Osteoblast (primary cell): ENCODE measurements around the gene ICAM4. TPM values are rescaled to one million over a fixed set of nuclear protein-coding genes. Genes with fewer than 3 reads are reported as not detected.

Source experiments
- DNase-seq: peaks from one replicate; pipeline ENCODE4 v3.0.0; 2011; ENCODE audit warnings: low spot score, mixed read lengths; ENCODE audit not compliant: insufficient read length; ENCODE audit errors: missing footprints
- H2AFZ ChIP-seq: 2 replicates; pipeline ENCODE4 v1.6.0; 2011; ENCODE audit warnings: mild to moderate bottlenecking, low read length
- H3K27ac ChIP-seq: 2 replicates; pipeline ENCODE4 v1.5.1; 2011; ENCODE audit warnings: mild to moderate bottlenecking, low read depth, low read length, moderate library complexity
- H3K27me3 ChIP-seq: 2 replicates; pipeline ENCODE4 v1.6.0; 2012; ENCODE audit warnings: mild to moderate bottlenecking, control low read depth, inconsistent platforms, low read length, moderate library complexity; ENCODE audit not compliant: insufficient read depth
- H3K36me3 ChIP-seq: 2 replicates; pipeline ENCODE4 v1.5.1; 2011; ENCODE audit warnings: mild to moderate bottlenecking, low read length, control low read depth, moderate library complexity; ENCODE audit not compliant: insufficient read depth
- H3K4me1 ChIP-seq: 2 replicates; pipeline ENCODE4 v1.5.1; 2011; ENCODE audit warnings: mild to moderate bottlenecking, low read length, control low read depth, moderate library complexity; ENCODE audit not compliant: insufficient read depth
- H3K4me2 ChIP-seq: 2 replicates; pipeline ENCODE4 v1.6.0; 2011; ENCODE audit warnings: mild to moderate bottlenecking, low read length; ENCODE audit not compliant: insufficient read depth
- H3K4me3 ChIP-seq: fragments of 200-600 bp; sonication (generic); 3 replicates; pipeline ENCODE4 v1.5.1; 2012; ENCODE audit warnings: mild to moderate bottlenecking, low read length, inconsistent platforms; ENCODE audit not compliant: insufficient read depth
- H3K79me2 ChIP-seq: 2 replicates; pipeline ENCODE4 v1.6.0; 2012; ENCODE audit warnings: mild to moderate bottlenecking, low read length, control low read depth, inconsistent platforms; ENCODE audit not compliant: insufficient read depth
- H3K9me3 ChIP-seq: 2 replicates; pipeline ENCODE4 v1.5.1; 2011; ENCODE audit warnings: low read depth, low read length, control low read depth
- H4K20me1 ChIP-seq: 2 replicates; pipeline ENCODE4 v1.6.0; 2012; ENCODE audit warnings: mild to moderate bottlenecking, low read length, control low read depth; ENCODE audit not compliant: insufficient read depth
- total RNA-seq: library from RNA; depleted of rRNA; stranded (reverse); fragments of >200 nt; gene quantifications from 2 replicates; pipeline ENCODE4 v1.2.3, GENCODE V29; 2012
- TF ChIP-seq, protein P1 (sequence below): IDR thresholded peaks from 2 replicates; pipeline ENCODE4 v1.5.1; 2011; ENCODE audit warnings: mild to moderate bottlenecking, low read depth, low read length, moderate library complexity; ENCODE audit errors: extremely low read depth

The ICAM4 gene
- total RNA-seq, 1 donor, result under 0.01 TPM

DNA sequence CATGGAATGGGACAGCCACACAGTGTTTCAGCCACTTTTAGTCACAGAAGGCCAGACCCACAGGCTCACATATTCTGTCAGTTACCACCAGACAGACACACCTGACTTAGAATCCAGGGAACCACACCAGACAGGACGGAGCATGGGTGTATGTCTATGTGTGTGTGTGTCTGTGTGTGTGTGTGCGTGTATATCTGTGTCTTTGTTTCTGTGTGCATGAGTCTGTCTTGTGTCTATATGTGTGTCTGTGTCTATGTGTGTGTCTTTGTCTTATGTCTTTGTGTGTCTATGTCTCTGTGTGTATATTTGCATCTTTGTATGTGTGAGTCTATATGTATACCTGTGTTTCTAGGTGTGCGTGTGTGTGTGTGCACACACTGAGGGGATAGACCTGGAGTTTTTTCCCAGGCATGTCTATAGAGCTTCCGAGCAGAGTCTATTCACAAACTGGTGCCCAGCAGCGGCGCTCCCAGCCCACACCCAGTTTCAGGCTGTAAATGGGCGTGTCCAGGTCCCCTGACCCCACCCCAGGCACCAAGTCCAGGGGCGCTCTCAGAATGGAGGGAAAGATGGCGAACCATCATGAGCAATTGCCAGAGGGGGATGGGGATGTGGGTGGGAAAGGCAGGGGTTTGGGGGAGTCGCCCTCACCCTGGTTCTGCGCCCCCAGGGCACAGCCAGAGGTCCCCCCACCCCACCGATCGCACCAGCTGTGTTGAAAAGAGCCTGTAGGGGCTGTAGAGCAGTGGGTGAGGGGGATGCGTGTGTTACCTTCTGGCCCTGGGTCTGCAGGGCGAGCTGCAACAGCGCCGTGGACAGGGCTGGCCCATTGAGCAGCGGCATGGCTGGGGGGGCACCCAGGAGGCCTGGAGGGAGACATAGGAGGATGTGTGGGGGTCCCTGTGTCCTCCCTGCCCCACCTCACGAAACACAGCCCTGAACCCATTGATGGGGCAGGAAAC is 35.4 kb downstream of the ICAM4 start:
- H3K4me1 ChIP-seq, result no peaks in the 10 kb centered on the region
- no peak overlapping the region for H3K4me2 ChIP-seq
- no peak overlapping the region for H2AFZ ChIP-seq
- H3K4me3 ChIP-seq, result no peak overlapping the region
- no peaks in the 10 kb centered on the region for H3K27me3 ChIP-seq
- TF ChIP-seq, protein P1, sequence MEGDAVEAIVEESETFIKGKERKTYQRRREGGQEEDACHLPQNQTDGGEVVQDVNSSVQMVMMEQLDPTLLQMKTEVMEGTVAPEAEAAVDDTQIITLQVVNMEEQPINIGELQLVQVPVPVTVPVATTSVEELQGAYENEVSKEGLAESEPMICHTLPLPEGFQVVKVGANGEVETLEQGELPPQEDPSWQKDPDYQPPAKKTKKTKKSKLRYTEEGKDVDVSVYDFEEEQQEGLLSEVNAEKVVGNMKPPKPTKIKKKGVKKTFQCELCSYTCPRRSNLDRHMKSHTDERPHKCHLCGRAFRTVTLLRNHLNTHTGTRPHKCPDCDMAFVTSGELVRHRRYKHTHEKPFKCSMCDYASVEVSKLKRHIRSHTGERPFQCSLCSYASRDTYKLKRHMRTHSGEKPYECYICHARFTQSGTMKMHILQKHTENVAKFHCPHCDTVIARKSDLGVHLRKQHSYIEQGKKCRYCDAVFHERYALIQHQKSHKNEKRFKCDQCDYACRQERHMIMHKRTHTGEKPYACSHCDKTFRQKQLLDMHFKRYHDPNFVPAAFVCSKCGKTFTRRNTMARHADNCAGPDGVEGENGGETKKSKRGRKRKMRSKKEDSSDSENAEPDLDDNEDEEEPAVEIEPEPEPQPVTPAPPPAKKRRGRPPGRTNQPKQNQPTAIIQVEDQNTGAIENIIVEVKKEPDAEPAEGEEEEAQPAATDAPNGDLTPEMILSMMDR, result no peak
- H3K9me3 ChIP-seq, result no peaks in the 10 kb centered on the region
- peak; percentile 79 for DNase-seq
- no peak overlapping the region for H3K27ac ChIP-seq
- H3K79me2 ChIP-seq, result peaks cover 2% of the 10 kb centered on the region
- peaks cover 5% of the 10 kb centered on the region for H4K20me1 ChIP-seq
- H3K36me3 ChIP-seq, result peaks cover 72% of the 10 kb centered on the region

DNA sequence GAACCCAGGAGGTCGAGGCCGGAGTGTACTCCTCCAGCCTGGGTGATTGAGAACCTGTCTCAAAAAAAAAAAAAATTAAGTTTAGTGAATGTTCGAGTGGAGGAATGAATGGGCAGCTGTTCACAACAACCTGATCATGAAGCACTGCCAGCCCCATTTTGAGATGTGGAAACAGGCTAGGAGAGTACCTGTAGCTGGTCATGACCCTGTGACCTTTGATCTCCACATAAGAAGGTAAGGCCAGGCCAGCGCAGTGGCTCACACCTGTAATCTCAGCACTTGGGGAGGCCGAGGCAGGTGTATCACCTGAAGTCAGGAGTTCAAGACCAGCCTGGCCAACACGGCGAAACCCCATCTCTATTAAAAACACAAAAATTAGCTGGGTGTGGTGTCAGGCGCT is 39.0 kb downstream of the ICAM4 start:
- no peak overlapping the region for H3K4me3 ChIP-seq
- no peaks in the 10 kb centered on the region for H3K27me3 ChIP-seq
- H4K20me1 ChIP-seq, result peaks cover 25% of the 10 kb centered on the region
- H3K79me2 ChIP-seq, result peaks cover 27% of the 10 kb centered on the region
- H3K9me3 ChIP-seq, result no peaks in the 10 kb centered on the region
- H3K36me3 ChIP-seq, result peaks cover 82% of the 10 kb centered on the region
- H3K4me2 ChIP-seq, result no peak overlapping the region
- H3K27ac ChIP-seq, result no peak overlapping the region
- no peaks in the 10 kb centered on the region for H3K4me1 ChIP-seq
- TF ChIP-seq, protein P1, result no peak
- no peak overlapping the region for H2AFZ ChIP-seq
- DNase-seq, result no peak

DNA sequence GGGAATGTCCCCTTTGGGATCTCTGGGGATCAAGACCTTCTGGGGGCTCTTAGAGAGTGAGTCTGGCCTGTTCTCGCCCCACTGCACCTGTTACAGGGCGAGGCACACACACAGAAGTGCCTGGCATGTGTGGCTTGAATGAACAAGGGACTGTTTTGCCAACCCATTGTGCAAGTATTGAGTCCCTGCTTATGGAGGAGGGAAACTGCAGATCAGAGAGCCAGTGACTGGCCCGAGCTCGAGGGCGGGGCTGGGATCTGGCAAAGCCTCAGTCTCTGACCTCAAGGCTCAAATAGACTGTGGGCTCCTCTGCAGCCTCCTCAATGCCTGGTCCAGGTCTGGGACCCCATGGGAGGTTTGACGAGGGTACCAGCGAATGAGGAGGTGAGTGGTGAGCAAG is 41.0 kb downstream of the ICAM4 start:
- peaks cover 63% of the 10 kb centered on the region for H3K36me3 ChIP-seq
- H3K4me3 ChIP-seq, result no peak overlapping the region
- TF ChIP-seq, protein P1, result no peak
- H3K27ac ChIP-seq, result no peak overlapping the region
- peaks cover 38% of the 10 kb centered on the region for H4K20me1 ChIP-seq
- peak; percentile 39 for DNase-seq
- no peak overlapping the region for H2AFZ ChIP-seq
- no peaks in the 10 kb centered on the region for H3K27me3 ChIP-seq
- peaks cover 12% of the 10 kb centered on the region for H3K4me1 ChIP-seq
- peaks cover 45% of the 10 kb centered on the region for H3K79me2 ChIP-seq
- no peaks in the 10 kb centered on the region for H3K9me3 ChIP-seq
- no peak overlapping the region for H3K4me2 ChIP-seq

DNA sequence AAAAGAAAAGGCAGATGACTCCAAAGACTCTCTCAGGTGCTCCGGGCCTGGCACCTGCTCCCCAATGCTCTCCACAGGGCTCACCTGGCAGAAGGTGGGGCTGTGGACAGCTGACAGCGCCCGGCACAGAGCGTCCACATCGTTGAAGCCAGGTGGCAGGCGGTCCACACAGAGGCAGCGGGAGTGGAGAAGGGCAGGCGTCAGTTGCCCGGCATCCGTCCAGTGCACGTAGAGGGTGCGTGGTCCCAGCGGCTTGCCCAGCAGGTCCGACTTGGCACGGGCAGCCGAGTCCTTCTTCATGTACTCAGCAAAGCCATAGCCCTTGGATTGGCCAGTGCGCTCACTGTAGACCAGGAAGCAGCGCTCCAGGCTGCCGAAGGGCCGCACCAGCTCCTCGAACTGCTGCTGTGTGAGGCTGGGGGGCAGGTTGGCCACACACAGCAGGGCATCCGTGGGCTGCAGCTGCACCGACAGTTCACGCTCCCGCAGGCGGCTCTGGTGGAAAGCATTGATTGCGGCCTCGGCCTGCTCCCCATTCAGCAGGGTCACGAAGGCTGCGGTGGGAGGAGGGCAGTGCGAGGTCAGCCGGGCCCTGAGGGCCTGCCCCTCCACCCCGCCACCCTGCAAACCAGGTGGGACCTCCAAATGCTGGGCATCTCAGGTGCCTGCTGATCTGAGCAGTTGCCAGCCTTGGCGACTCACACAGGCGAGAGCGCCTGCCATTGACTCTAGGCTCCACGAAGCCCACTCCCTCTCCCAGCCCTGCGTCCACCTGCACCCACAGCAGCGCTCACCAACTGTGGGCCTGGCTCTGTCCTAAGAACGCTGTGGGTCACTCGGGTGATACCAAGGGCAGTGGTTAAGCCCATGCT is 42.0 kb downstream of the ICAM4 start:
- peak; percentile 71 for DNase-seq
- no peak overlapping the region for H2AFZ ChIP-seq
- no peak overlapping the region for H3K27ac ChIP-seq
- no peak overlapping the region for H3K4me3 ChIP-seq
- H3K27me3 ChIP-seq, result no peaks in the 10 kb centered on the region
- H3K4me1 ChIP-seq, result peaks cover 14% of the 10 kb centered on the region
- H3K36me3 ChIP-seq, result peaks cover 57% of the 10 kb centered on the region
- TF ChIP-seq, protein P1, result no peak
- H3K79me2 ChIP-seq, result peaks cover 52% of the 10 kb centered on the region
- H3K9me3 ChIP-seq, result no peaks in the 10 kb centered on the region
- no peak overlapping the region for H3K4me2 ChIP-seq
- H4K20me1 ChIP-seq, result peaks cover 38% of the 10 kb centered on the region
